ENCODE measurements around the gene FAU.

FAU gene

DNA sequence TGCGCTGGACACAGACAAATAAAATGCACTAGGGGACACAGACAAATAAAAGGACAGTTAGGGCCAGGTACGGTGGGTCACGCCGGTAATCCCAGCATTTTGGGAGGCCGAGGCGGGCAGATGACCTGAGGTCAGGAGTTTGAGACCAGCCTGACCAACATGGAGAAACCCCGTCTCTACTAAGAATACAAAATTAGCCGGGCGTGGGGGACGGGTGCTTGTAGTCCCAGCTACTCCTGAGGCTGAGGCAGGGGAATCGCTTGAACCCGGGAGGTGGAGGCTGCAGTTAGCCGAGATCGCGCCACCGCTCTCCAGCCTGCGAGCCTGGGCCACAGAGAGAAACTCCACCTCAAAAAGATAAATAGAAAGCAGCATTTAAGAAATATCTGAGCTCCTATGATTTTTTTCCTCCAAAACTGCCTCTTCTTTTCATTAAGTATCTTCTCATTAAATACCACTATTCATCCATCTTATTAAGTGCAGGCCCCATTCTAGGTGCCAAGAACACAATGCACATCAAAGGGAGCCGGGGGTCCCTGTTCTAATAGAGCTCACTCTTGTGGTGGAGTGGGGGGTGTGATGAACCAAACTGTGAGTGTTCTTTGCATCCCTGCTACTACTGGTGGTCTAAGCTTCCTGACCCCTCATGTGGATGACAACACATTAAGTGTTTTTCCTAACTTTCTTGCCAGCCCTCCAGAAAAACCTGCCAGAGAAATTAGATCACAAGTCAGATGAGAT lies 3.7 kb downstream of the FAU start:
- TF ChIP-seq, protein P1, sequence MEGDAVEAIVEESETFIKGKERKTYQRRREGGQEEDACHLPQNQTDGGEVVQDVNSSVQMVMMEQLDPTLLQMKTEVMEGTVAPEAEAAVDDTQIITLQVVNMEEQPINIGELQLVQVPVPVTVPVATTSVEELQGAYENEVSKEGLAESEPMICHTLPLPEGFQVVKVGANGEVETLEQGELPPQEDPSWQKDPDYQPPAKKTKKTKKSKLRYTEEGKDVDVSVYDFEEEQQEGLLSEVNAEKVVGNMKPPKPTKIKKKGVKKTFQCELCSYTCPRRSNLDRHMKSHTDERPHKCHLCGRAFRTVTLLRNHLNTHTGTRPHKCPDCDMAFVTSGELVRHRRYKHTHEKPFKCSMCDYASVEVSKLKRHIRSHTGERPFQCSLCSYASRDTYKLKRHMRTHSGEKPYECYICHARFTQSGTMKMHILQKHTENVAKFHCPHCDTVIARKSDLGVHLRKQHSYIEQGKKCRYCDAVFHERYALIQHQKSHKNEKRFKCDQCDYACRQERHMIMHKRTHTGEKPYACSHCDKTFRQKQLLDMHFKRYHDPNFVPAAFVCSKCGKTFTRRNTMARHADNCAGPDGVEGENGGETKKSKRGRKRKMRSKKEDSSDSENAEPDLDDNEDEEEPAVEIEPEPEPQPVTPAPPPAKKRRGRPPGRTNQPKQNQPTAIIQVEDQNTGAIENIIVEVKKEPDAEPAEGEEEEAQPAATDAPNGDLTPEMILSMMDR (IDR thresholded peaks at IDR 0.05; ENCODE audit: insufficient read depth, low read depth, low read length, missing control alignments) = no peak
- DNase-seq (ENCODE audit: low read depth) = no peak
- no peak overlapping the region for H3K4me3 ChIP-seq (ENCODE audit: low read depth, low read length)

DNA sequence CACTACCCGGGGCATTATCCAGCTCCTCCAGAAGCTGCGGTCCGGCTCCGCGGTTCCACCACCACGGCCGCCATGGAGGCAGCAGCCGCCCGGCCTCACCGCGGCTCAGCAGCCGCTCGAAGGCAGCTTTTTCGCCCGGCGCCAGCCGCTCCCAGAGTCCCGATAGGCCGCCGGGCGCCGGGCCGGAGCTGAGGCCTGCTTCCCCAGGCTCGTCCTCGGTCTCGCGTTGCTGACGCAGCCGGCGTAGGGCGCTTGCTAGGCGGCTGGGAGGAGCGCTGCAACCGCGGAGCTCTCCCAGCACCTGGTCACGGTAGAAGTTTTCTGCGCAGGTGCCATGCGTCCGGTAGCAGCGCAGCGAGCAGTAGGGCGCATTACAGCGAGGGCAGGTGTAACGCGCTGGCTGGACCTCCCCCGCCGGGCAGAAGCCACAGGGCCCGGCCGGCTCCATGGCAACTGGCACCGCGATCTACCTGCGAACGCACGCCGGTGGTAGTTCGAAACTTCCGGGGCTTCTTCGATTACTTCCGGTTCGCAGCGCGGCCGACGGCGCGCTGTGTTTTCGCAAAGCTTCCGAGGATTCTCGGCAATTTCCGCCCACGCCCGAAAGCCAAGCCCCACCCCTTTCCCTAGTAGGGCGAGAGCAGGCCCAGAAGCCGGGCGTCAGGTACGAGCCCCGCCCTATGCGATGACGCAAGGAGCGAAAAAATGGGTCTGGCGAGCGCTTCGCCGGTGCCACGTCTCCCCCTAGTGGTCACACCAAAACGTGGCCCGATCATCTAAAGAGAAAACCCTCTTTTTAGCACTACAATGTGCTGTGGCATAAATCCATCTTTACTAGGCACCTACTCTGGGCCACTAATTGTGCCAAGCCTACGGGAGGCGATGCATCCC lies 4.5 kb downstream of the FAU start, which contains the start of gene ZNHIT2:
TSS of gene ZNHIT2 (minus strand) at position 496 of the 891 bp plus-strand sequence. CDS start at position 448, 48 bp downstream.
- DNase-seq (ENCODE audit: low read depth) = peak; percentile 100
- TF ChIP-seq, protein P1 (IDR thresholded peaks at IDR 0.05; ENCODE audit: insufficient read depth, low read depth, low read length, missing control alignments) = peak; percentile 92
- H3K4me3 ChIP-seq (ENCODE audit: low read depth, low read length) = peak within 1 kb of the TSS; percentile 67

DNA sequence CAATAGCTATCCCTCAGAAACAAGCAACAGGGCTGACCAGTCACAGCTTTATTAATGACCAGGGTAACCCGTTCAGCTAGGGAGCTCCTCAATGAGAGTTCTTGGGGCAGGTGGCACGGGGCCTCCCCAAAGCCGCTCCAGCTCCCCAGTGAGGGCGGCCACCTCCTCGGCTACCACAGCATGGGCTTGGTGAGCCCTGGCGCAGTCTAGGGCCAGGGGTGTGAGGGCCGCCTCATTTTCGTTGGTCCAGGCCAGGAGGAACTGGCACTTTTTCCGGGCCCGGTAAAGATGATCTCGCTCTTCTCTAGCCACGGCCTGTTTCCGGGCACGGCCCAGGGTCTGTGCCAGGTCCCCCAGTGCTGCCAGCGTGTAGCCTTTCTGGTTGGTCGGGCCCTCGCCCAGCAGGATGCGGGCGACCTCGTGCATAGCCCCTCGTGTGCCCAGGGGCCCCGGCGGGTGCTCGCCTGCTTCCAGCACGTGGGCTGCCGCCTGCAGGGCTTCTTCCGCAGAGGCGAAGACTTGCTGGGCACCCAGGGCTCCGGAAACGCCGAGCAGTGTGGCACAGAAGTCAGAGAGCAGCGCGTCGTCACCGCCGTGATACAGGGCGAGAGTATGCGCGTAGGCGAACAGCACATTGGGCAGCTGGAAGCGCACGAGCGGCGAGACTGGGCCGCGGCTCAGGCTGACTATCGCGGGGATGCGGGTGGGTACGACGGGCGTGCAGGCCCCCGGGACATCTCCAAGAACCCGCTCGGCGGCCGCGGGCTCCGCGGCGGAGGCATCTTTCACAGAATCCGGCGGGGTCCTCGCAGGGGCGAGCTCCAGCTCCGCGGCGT lies 5.3 kb downstream of the FAU start:
- peak overlapping the region; percentile 67 for H3K4me3 ChIP-seq (ENCODE audit: low read depth, low read length)
- TF ChIP-seq, protein P1 (IDR thresholded peaks at IDR 0.05; ENCODE audit: insufficient read depth, low read depth, low read length, missing control alignments) = no peak
- peak; percentile 74 for DNase-seq (ENCODE audit: low read depth)

DNA sequence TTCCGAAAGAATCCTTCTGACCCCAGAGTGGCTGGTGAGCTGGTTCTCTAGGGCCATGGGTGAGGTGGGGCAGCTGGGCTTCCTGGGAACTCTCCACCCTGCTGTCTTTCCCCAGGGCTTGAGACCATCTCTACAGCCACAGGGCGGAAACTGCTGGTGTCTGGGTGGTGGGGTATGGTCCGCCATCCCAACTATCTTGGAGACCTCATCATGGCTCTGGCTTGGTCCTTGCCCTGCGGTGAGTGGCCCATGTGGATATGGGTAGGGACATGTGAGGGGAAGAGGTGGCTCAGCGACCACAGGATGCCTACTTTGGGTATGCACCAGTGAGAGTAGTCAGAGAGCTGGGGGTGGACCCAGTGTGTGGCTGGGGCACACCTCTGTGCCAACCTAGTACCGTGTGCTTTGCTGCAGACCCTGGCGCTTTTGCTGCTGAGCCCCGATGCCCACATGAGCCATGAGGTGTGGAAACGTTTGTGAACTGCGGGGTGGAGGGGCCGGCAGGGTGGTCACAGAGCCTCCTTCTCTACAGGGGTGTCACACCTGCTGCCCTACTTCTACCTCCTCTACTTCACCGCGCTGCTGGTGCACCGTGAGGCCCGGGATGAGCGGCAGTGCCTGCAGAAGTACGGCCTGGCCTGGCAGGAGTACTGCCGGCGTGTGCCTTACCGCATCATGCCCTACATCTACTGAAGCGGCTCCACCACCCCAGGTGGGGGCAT lies 6.4 kb downstream of the FAU start:
- DNase-seq (ENCODE audit: low read depth) = no peak
- H3K4me3 ChIP-seq (ENCODE audit: low read depth, low read length) = no peak overlapping the region
- TF ChIP-seq, protein P1 (IDR thresholded peaks at IDR 0.05; ENCODE audit: insufficient read depth, low read depth, low read length, missing control alignments) = no peak

DNA sequence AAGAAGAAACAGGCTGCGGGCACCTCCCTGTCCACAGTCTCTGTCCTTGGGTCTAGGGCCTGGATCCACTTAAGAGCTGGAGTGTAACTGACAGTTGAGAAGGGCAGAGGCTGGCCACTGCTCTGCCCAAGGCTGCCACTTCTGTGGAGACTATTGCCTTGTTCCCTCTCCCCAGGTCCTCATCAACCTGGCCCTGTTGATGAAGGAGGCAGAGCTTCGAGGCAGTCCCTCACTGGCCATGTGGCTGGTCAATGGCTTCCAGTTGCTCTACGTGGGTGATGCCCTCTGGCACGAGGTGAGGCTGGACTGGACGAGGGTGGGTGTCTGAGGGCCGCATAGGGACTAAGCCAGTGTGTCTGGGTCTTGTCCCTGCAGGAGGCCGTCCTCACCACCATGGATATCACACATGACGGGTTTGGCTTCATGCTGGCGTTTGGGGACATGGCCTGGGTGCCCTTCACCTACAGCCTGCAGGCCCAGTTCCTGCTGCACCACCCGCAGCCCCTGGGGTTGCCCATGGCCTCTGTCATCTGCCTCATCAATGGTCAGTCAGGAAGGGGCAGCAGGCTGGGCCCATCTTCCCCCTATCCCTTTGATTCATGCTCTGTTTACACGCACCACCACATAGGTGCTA lies 7.3 kb downstream of the FAU start:
- H3K4me3 ChIP-seq (ENCODE audit: low read depth, low read length) = no peak overlapping the region
- DNase-seq (ENCODE audit: low read depth) = no peak
- TF ChIP-seq, protein P1 (IDR thresholded peaks at IDR 0.05; ENCODE audit: insufficient read depth, low read depth, low read length, missing control alignments) = no peak
